OCI-LY1 (cell line): ENCODE measurements around the gene CCDC57.

Source experiments
- H2AFZ ChIP-seq: fragments of 200-600 bp; sonication (generic), shearing (Covaris generic); 2 replicates; pipeline ENCODE4 v1.6.0; 2014; ENCODE audit warnings: antibody characterized with exemption, mild to moderate bottlenecking, low read length
- H3F3A ChIP-seq: fragments of 200-600 bp; sonication (generic), shearing (Covaris generic); 2 replicates; pipeline ENCODE4 v1.6.0; 2014; ENCODE audit warnings: mild to moderate bottlenecking, antibody characterized with exemption, low read length, moderate library complexity; ENCODE audit not compliant: insufficient read depth
- H3K27ac ChIP-seq: fragments of 200-600 bp; sonication (generic); 2 replicates; pipeline ENCODE4 v1.5.1; 2014; ENCODE audit warnings: low read length, mixed run types, mild to moderate bottlenecking, low read depth; ENCODE audit not compliant: poor library complexity, severe bottlenecking
- H3K27me3 ChIP-seq: fragments of 200-600 bp; sonication (generic); 2 replicates; pipeline ENCODE4 v1.6.0; 2014; ENCODE audit warnings: antibody characterized with exemption, mild to moderate bottlenecking, low read length, moderate library complexity; ENCODE audit not compliant: insufficient read depth
- H3K36me3 ChIP-seq: fragments of 200-600 bp; sonication (generic); 2 replicates; pipeline ENCODE4 v1.6.1; 2014; ENCODE audit warnings: mild to moderate bottlenecking, antibody characterized with exemption, low read length, moderate library complexity, mixed read lengths; ENCODE audit not compliant: insufficient read depth
- H3K4me1 ChIP-seq: fragments of 200-600 bp; sonication (generic); 2 replicates; pipeline ENCODE4 v1.5.1; 2014; ENCODE audit warnings: mild to moderate bottlenecking, low read length, moderate library complexity; ENCODE audit not compliant: insufficient read depth, severe bottlenecking
- H3K4me2 ChIP-seq: fragments of 200-600 bp; sonication (generic), shearing (Covaris generic); 2 replicates; pipeline ENCODE4 v1.6.1; 2014; ENCODE audit warnings: low read length
- H3K4me3 ChIP-seq: fragments of 200-600 bp; sonication (generic); 2 replicates; pipeline ENCODE4 v1.5.1; 2014; ENCODE audit warnings: low read length, low read depth, mild to moderate bottlenecking, mixed read lengths; ENCODE audit not compliant: poor library complexity, severe bottlenecking
- H3K79me2 ChIP-seq: fragments of 200-600 bp; shearing (Covaris generic); 2 replicates; pipeline ENCODE4 v1.6.1; 2016; ENCODE audit warnings: mixed run types, low read length, mixed read lengths; ENCODE audit not compliant: insufficient read depth
- H3K9ac ChIP-seq: fragments of 200-600 bp; sonication (generic), shearing (Covaris generic); 2 replicates; pipeline ENCODE4 v1.6.1; 2014; ENCODE audit warnings: mild to moderate bottlenecking, low read length, mixed read lengths
- H3K9me2 ChIP-seq: fragments of 200-600 bp; sonication (generic), shearing (Covaris generic); 2 replicates; pipeline ENCODE4 v1.6.1; 2014; ENCODE audit warnings: low read depth, mild to moderate bottlenecking, low read length, mixed read lengths
- H3K9me3 ChIP-seq: fragments of 200-600 bp; shearing (Covaris generic); 2 replicates; pipeline ENCODE4 v1.6.1; 2014; ENCODE audit warnings: low read length, mixed read lengths
- H4K20me1 ChIP-seq: fragments of 200-600 bp; sonication (generic), shearing (Covaris generic); 2 replicates; pipeline ENCODE4 v1.6.0; 2016; ENCODE audit warnings: mild to moderate bottlenecking, low read length; ENCODE audit not compliant: insufficient read depth
- EZH2 ChIP-seq: fragments of 200-600 bp; sonication (generic), shearing (Covaris generic); IDR thresholded peaks from 2 replicates; pipeline ENCODE4 v1.8.0; 2017; ENCODE audit warnings: borderline replicate concordance, mixed run types, mild to moderate bottlenecking, antibody characterized with exemption, low read length, moderate library complexity, mixed read lengths
- TF ChIP-seq, protein P1 (sequence below): fragments of 200-600 bp; sonication (generic), shearing (Covaris generic); IDR thresholded peaks from 2 replicates; pipeline ENCODE4 v1.5.1; 2017; ENCODE audit warnings: mild to moderate bottlenecking, antibody characterized with exemption, low read length, moderate library complexity, mixed read lengths

CCDC57 gene

DNA sequence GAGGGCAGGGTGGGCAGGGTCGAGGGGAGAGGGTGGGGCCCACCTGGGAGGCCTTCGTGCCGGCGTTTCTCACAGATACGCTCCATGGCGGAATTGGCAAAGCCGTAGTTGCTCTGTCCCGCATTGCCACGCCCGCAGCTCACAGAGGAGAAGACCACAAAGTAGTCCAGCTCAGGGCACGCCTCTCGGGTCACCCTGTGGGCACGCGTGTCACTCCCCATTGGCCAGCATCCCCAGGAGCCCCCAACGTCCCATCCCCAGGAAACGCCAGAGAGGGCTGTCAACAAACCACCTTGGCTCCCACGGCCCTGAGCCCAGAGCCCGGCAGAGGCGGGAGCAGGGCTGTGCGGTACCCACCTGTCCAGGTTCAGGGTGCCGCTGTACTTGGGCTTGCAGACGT, 130.7 kb downstream of the CCDC57 start:
- Histone ChIP-seq H3F3A (no peaks in the 10 kb centered on the region), H3K4me2 (no peak overlapping the region), H3K9me3 (no peaks in the 10 kb centered on the region), H3K4me3 (no peak overlapping the region), H3K79me2 (no peaks in the 10 kb centered on the region), H3K27ac (no peak overlapping the region), H4K20me1 (no peaks in the 10 kb centered on the region), H3K9ac (no peak overlapping the region), H3K36me3 (peaks cover 96% of the 10 kb centered on the region), H2AFZ (no peak overlapping the region), H3K27me3 (no peaks in the 10 kb centered on the region), H3K4me1 (no peaks in the 10 kb centered on the region), H3K9me2 (no peaks in the 10 kb centered on the region)
- TF ChIP-seq EZH2: no peak
- TF ChIP-seq, protein P1, sequence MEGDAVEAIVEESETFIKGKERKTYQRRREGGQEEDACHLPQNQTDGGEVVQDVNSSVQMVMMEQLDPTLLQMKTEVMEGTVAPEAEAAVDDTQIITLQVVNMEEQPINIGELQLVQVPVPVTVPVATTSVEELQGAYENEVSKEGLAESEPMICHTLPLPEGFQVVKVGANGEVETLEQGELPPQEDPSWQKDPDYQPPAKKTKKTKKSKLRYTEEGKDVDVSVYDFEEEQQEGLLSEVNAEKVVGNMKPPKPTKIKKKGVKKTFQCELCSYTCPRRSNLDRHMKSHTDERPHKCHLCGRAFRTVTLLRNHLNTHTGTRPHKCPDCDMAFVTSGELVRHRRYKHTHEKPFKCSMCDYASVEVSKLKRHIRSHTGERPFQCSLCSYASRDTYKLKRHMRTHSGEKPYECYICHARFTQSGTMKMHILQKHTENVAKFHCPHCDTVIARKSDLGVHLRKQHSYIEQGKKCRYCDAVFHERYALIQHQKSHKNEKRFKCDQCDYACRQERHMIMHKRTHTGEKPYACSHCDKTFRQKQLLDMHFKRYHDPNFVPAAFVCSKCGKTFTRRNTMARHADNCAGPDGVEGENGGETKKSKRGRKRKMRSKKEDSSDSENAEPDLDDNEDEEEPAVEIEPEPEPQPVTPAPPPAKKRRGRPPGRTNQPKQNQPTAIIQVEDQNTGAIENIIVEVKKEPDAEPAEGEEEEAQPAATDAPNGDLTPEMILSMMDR: no peak

DNA sequence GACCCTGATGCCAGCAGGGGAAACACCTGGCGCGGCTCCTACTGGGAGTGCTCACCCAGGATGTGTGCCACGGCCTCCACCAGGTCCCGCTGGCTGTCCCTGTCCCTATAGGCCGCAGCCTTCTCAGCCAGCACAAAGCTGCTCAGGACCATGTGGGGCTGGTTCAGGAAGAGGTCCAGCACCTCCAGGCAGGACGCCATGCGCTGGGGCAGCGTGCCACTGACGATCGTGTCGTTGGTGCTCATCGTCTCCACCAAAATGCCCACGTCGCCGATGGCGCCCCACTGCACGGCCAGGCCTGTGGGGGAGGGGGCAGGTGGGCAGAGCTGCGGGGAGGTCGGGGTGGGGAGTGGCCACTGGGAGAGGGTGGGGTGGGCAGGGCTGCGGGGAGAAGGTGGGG, 131.1 kb downstream of the CCDC57 start:
- H2AFZ ChIP-seq: no peak overlapping the region
- no peaks in the 10 kb centered on the region for H3F3A ChIP-seq
- no peaks in the 10 kb centered on the region for H3K27me3 ChIP-seq
- H3K36me3 ChIP-seq: peaks cover 96% of the 10 kb centered on the region
- no peaks in the 10 kb centered on the region for H3K9me2 ChIP-seq
- H3K4me1 ChIP-seq: no peaks in the 10 kb centered on the region
- no peak overlapping the region for H3K4me3 ChIP-seq
- H3K79me2 ChIP-seq: no peaks in the 10 kb centered on the region
- no peaks in the 10 kb centered on the region for H3K9me3 ChIP-seq
- H3K4me2 ChIP-seq: no peak overlapping the region
- H4K20me1 ChIP-seq: no peaks in the 10 kb centered on the region
- H3K9ac ChIP-seq: no peak overlapping the region
- no peak overlapping the region for H3K27ac ChIP-seq
- TF ChIP-seq, protein P1: no peak
- no peak for TF ChIP-seq EZH2

DNA sequence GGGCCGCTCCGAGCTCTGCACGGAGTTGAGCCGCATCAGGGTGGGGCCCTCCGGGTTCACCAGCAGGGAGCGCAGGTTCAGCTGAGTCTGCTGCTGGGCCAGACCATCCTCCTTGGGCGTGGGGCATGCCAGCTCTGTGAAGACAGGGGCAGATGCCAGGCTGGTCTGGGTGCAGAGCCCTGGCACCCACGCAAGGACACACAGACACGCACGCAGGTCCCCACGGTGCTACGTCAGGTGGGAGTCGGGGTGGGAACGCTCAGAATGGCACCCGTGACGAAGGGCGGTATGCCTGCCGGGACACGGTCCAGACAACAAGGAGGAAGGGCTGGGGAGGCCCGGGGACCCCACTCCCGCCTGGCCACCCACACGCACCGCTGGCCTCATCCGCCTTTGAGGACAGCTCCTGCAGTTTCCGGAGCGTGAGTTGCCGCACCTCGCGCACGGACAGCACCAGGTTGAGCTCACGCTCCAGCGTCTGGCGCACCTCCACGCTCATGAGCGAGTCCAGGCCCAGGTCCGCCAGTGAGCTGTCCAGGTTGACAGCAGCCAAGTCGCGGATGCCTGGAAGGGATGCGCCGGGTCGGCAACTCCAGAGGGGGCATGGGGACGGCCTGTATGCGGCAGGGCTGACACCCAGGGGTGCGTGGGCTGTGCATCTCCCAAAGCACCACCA, 131.7 kb downstream of the CCDC57 start:
- TF ChIP-seq, protein P1: no peak
- no peak for TF ChIP-seq EZH2
- no peaks in the 10 kb centered on the region for H3K9me2 ChIP-seq
- H2AFZ ChIP-seq: no peak overlapping the region
- H3K79me2 ChIP-seq: no peaks in the 10 kb centered on the region
- H3F3A ChIP-seq: no peaks in the 10 kb centered on the region
- H3K9me3 ChIP-seq: no peaks in the 10 kb centered on the region
- peaks cover 91% of the 10 kb centered on the region for H3K36me3 ChIP-seq
- no peaks in the 10 kb centered on the region for H4K20me1 ChIP-seq
- H3K4me1 ChIP-seq: no peaks in the 10 kb centered on the region
- H3K4me2 ChIP-seq: no peak overlapping the region
- H3K27me3 ChIP-seq: no peaks in the 10 kb centered on the region
- no peak overlapping the region for H3K9ac ChIP-seq
- H3K27ac ChIP-seq: no peak overlapping the region
- no peak overlapping the region for H3K4me3 ChIP-seq
